ENCODE results near the gene GSTM1.
"Not testable (repeated sequence)": the region's sequence is repeated elsewhere in the genome, so short reads cannot be mapped to it uniquely, and the experiment has no call there.

GSTM1 gene

GRCh38 chr1:109689844-109690405, 2.3 kb downstream of the GSTM1 start:
- no peak for TF ChIP-seq EZH2phosphoT487 (IDR thresholded peaks at IDR 0.05; ENCODE audit: borderline replicate concordance, low read length)
- TF ChIP-seq CTCF (IDR thresholded peaks at IDR 0.05; ENCODE audit: low read depth, low read length, poor library complexity, severe bottlenecking), result no peak
- no peaks in the 10 kb centered on the region for H3K9me2 ChIP-seq (replicated peaks; ENCODE audit: control insufficient read depth, low read length)
- no peaks in the 10 kb centered on the region for H3K4me1 ChIP-seq (ENCODE audit: control insufficient read depth, low read length)
- H3K36me3 ChIP-seq (ENCODE audit: control insufficient read depth, low read length), result no peaks in the 10 kb centered on the region
- H3K27me3 ChIP-seq (ENCODE audit: control insufficient read depth, low read length), result no peaks in the 10 kb centered on the region
- no peak overlapping the region for H3K4me3 ChIP-seq (ENCODE audit: low read length)
- no peaks in the 10 kb centered on the region for H4K20me1 ChIP-seq (ENCODE audit: control insufficient read depth, insufficient read depth, low read depth, low read length)
- no peaks in the 10 kb centered on the region for H3F3A ChIP-seq (ENCODE audit: control insufficient read depth, insufficient read depth)
- no peaks in the 10 kb centered on the region for H3K79me2 ChIP-seq (ENCODE audit: control insufficient read depth, low read length)
- H3K27ac ChIP-seq (ENCODE audit: low read depth, low read length), result no peak overlapping the region
- no peak overlapping the region for H3K4me2 ChIP-seq (ENCODE audit: low read length)
- H3K9me3 ChIP-seq (ENCODE audit: control insufficient read depth, insufficient read depth, low read length), result no peaks in the 10 kb centered on the region

- Histone ChIP-seq H3K9me2 (replicated peaks; ENCODE audit: control insufficient read depth, low read length) (no peaks in the 10 kb centered on the region), H3K4me2 (ENCODE audit: low read length) (no peak overlapping the region), H3K79me2 (ENCODE audit: control insufficient read depth, low read length) (no peaks in the 10 kb centered on the region), H3K27ac (ENCODE audit: low read depth, low read length) (no peak overlapping the region), H4K20me1 (ENCODE audit: control insufficient read depth, insufficient read depth, low read depth, low read length) (no peaks in the 10 kb centered on the region), H3K4me3 (ENCODE audit: low read length) (no peak overlapping the region), H3F3A (ENCODE audit: control insufficient read depth, insufficient read depth) (no peaks in the 10 kb centered on the region), H3K27me3 (ENCODE audit: control insufficient read depth, low read length) (no peaks in the 10 kb centered on the region), H3K9me3 (ENCODE audit: control insufficient read depth, insufficient read depth, low read length) (no peaks in the 10 kb centered on the region), H3K4me1 (ENCODE audit: control insufficient read depth, low read length) (no peaks in the 10 kb centered on the region), H3K36me3 (ENCODE audit: control insufficient read depth, low read length) (no peaks in the 10 kb centered on the region)
- TF ChIP-seq CTCF (IDR thresholded peaks at IDR 0.05; ENCODE audit: low read depth, low read length, poor library complexity, severe bottlenecking), result no peak
- TF ChIP-seq EZH2phosphoT487 (IDR thresholded peaks at IDR 0.05; ENCODE audit: borderline replicate concordance, low read length), result no peak
Measured at GRCh38 chr1:109691759-109692158, 4.1 kb downstream of the GSTM1 start.

GRCh38 chr1:109694400-109694799, 6.8 kb downstream of the GSTM1 start:
- H3K9me2 ChIP-seq (replicated peaks; ENCODE audit: control insufficient read depth, low read length); H3K4me1 ChIP-seq (ENCODE audit: control insufficient read depth, low read length); H3K4me2 ChIP-seq (ENCODE audit: low read length); H4K20me1 ChIP-seq (ENCODE audit: control insufficient read depth, insufficient read depth, low read depth, low read length); H3K36me3 ChIP-seq (ENCODE audit: control insufficient read depth, low read length); H3K9me3 ChIP-seq (ENCODE audit: control insufficient read depth, insufficient read depth, low read length); H3K27me3 ChIP-seq (ENCODE audit: control insufficient read depth, low read length); H3K79me2 ChIP-seq (ENCODE audit: control insufficient read depth, low read length); H3F3A ChIP-seq (ENCODE audit: control insufficient read depth, insufficient read depth); H3K27ac ChIP-seq (ENCODE audit: low read depth, low read length); H3K4me3 ChIP-seq (ENCODE audit: low read length): not testable (repeated sequence)

- not testable (repeated sequence) for H3K79me2 ChIP-seq (ENCODE audit: control insufficient read depth, low read length); H3K27me3 ChIP-seq (ENCODE audit: control insufficient read depth, low read length); H3F3A ChIP-seq (ENCODE audit: control insufficient read depth, insufficient read depth); H3K36me3 ChIP-seq (ENCODE audit: control insufficient read depth, low read length); H3K9me3 ChIP-seq (ENCODE audit: control insufficient read depth, insufficient read depth, low read length); H3K9me2 ChIP-seq (replicated peaks; ENCODE audit: control insufficient read depth, low read length); H3K4me1 ChIP-seq (ENCODE audit: control insufficient read depth, low read length); H4K20me1 ChIP-seq (ENCODE audit: control insufficient read depth, insufficient read depth, low read depth, low read length); H3K27ac ChIP-seq (ENCODE audit: low read depth, low read length); H3K4me3 ChIP-seq (ENCODE audit: low read length); H3K4me2 ChIP-seq (ENCODE audit: low read length)
Measured at GRCh38 chr1:109695138-109695537, 7.5 kb downstream of the GSTM1 start.
